ENCODE results near the gene TULP3.

TULP3 gene

DNA sequence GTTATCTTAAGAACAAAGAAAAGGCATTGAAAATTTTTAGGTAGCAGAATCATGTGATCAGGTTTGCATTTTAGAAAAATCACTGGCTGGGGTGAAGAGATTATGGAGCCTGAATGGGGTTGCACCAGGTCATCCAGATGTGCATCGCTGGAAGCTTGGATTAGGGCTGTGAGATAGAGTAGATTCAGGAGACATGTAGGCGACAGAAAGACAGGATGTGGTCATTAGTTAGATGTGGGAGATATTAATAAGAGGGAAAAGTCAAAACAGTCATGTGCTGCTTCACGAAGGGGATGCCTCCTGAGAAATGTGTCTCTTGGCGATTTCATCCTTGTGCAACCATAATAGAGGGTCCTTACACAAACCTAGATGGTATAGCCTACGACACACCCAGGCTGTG is 93.6 kb downstream of the TULP3 start:
- Histone ChIP-seq H3K4me3 (ENCODE audit: low read depth, low read length) (no peak overlapping the region), H3K27me3 (no peaks in the 10 kb centered on the region), H3K9me3 (no peaks in the 10 kb centered on the region), H3K4me1 (no peaks in the 10 kb centered on the region), H3K36me3 (no peaks in the 10 kb centered on the region)
- no peak for DNase-seq
- TF ChIP-seq, protein P1, sequence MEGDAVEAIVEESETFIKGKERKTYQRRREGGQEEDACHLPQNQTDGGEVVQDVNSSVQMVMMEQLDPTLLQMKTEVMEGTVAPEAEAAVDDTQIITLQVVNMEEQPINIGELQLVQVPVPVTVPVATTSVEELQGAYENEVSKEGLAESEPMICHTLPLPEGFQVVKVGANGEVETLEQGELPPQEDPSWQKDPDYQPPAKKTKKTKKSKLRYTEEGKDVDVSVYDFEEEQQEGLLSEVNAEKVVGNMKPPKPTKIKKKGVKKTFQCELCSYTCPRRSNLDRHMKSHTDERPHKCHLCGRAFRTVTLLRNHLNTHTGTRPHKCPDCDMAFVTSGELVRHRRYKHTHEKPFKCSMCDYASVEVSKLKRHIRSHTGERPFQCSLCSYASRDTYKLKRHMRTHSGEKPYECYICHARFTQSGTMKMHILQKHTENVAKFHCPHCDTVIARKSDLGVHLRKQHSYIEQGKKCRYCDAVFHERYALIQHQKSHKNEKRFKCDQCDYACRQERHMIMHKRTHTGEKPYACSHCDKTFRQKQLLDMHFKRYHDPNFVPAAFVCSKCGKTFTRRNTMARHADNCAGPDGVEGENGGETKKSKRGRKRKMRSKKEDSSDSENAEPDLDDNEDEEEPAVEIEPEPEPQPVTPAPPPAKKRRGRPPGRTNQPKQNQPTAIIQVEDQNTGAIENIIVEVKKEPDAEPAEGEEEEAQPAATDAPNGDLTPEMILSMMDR (IDR thresholded peaks at IDR 0.05; ENCODE audit: low read depth, low read length) = no peak

- Histone ChIP-seq H3K36me3 (no peaks in the 10 kb centered on the region), H3K4me1 (no peaks in the 10 kb centered on the region), H3K9me3 (no peaks in the 10 kb centered on the region), H3K4me3 (ENCODE audit: low read depth, low read length) (no peak overlapping the region), H3K27me3 (no peaks in the 10 kb centered on the region)
- DNase-seq = no peak
- TF ChIP-seq, protein P1 (IDR thresholded peaks at IDR 0.05; ENCODE audit: low read depth, low read length) = no peak
Observed at GRCh38 chr12:2984698-2985097, 94.0 kb downstream of the TULP3 start.

DNA sequence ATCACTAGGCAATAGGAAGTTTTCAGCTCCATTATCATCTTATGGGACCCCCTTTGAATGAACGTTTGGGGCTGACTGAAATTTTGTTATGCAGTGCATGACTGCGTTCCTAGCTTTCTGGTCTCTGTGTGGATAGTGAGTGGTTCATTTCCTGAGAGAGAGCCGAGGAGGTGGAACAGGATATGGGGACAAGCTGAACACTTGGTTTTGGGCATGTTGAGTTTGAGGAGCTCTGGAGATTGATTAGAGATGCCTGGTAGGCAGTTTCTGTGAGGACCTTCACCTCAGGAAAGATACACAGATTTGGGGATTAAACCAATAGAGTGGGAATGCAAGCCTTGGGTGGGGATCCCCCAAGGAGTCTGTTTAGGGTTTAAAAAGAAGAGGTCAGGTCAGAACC is 96.2 kb downstream of the TULP3 start:
- TF ChIP-seq, protein P1 (IDR thresholded peaks at IDR 0.05; ENCODE audit: low read depth, low read length) = no peak
- no peak for DNase-seq
- no peaks in the 10 kb centered on the region; the same call in 1 of the 2 replicates for H3K27me3 ChIP-seq
- H3K4me3 ChIP-seq (ENCODE audit: low read depth, low read length) = no peak overlapping the region
- H3K4me1 ChIP-seq = no peaks in the 10 kb centered on the region
- no peaks in the 10 kb centered on the region for H3K9me3 ChIP-seq
- H3K36me3 ChIP-seq = no peaks in the 10 kb centered on the region

DNA sequence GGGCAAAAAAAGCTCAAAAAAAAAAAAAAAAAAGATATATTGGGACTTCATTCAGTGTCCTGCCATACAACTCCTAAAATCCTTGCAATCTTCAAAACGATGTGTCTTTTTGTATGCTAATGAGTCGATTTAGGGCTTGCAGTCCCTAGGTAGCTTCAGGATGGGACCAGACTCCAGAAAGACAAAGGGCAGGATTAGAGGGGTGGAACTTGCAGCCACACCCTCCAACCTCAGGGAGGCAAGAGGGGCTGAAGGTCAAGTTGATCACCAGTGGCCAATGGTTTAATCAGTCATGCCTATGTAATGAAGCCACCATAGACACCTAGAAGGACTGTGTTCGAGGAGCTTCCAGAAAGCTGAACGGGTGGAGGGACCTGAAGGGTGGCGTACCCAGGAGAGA is 97.8 kb downstream of the TULP3 start:
- Histone ChIP-seq H3K4me3 (ENCODE audit: low read depth, low read length) (no peak overlapping the region), H3K4me1 (no peaks in the 10 kb centered on the region), H3K9me3 (no peaks in the 10 kb centered on the region), H3K36me3 (no peaks in the 10 kb centered on the region), H3K27me3 (no peaks in the 10 kb centered on the region; the same call in 1 of the 2 replicates)
- TF ChIP-seq, protein P1 (IDR thresholded peaks at IDR 0.05; ENCODE audit: low read depth, low read length) = no peak
- DNase-seq = no peak
